H9 (cell line): ENCODE measurements around the gene EVI5L. TPM values are rescaled to one million over a fixed set of nuclear protein-coding genes. Genes with fewer than 3 reads are reported as not detected.

Experiments used
- DNase-seq: peaks from one replicate; pipeline ENCODE4 v3.0.0-alpha.2; 2017
- H2AFZ ChIP-seq: one replicate; pipeline ENCODE4 v1.6.1; 2013; ENCODE audit warnings: mild to moderate bottlenecking, low read length, control low read depth, moderate library complexity
- H2AK5ac ChIP-seq: 2 replicates; pipeline ENCODE4 v1.6.1; 2013; ENCODE audit warnings: low read length, control low read depth, mixed read lengths; ENCODE audit not compliant: insufficient read length
- H2BK120ac ChIP-seq: one replicate; pipeline ENCODE4 v1.6.1; 2013; ENCODE audit warnings: low read depth, mild to moderate bottlenecking, low read length, control low read depth, inconsistent platforms; ENCODE audit not compliant: poor library complexity, severe bottlenecking
- H2BK12ac ChIP-seq: 2 replicates; pipeline ENCODE4 v1.6.1; 2013; ENCODE audit warnings: low read length, control low read depth, mixed read lengths, low read depth; ENCODE audit not compliant: insufficient read length
- H2BK15ac ChIP-seq: 2 replicates; pipeline ENCODE4 v1.6.1; 2013; ENCODE audit warnings: low read depth, low read length, control low read depth
- H2BK20ac ChIP-seq: one replicate; pipeline ENCODE4 v1.6.1; 2013; ENCODE audit warnings: low read depth, mild to moderate bottlenecking, low read length, control low read depth, inconsistent platforms; ENCODE audit not compliant: poor library complexity, severe bottlenecking
- H2BK5ac ChIP-seq: 2 replicates; pipeline ENCODE4 v1.6.1; 2013; ENCODE audit warnings: low read length, control low read depth, mixed read lengths; ENCODE audit not compliant: insufficient read length
- H3K14ac ChIP-seq: 2 replicates; pipeline ENCODE4 v1.6.1; 2013; ENCODE audit warnings: low read length, control low read depth; ENCODE audit not compliant: insufficient read depth
- H3K18ac ChIP-seq: 2 replicates; pipeline ENCODE4 v1.6.1; 2013; ENCODE audit warnings: low read depth, mild to moderate bottlenecking, mixed read lengths, low read length, control low read depth; ENCODE audit not compliant: insufficient read length
- H3K23ac ChIP-seq: 2 replicates; pipeline ENCODE4 v1.6.1; 2013; ENCODE audit warnings: low read length, control low read depth, mixed read lengths, low read depth; ENCODE audit not compliant: insufficient read length
- H3K23me2 ChIP-seq: 2 replicates; pipeline ENCODE4 v1.6.1; 2013; ENCODE audit warnings: low read depth, mild to moderate bottlenecking, mixed read lengths, low read length, control low read depth; ENCODE audit not compliant: insufficient read length, poor library complexity, severe bottlenecking
- H3K27ac ChIP-seq: 2 replicates; pipeline ENCODE4 v1.5.1; 2013; ENCODE audit warnings: low read length, control low read depth, mixed read lengths, low read depth; ENCODE audit not compliant: insufficient read length
- H3K27me3 ChIP-seq: 2 replicates; pipeline ENCODE4 v1.6.1; 2013; ENCODE audit warnings: low read length, control low read depth, inconsistent platforms; ENCODE audit not compliant: insufficient read depth
- H3K4ac ChIP-seq: 2 replicates; pipeline ENCODE4 v1.6.1; 2013; ENCODE audit warnings: low read depth, mild to moderate bottlenecking, control low read depth, inconsistent platforms, low read length, moderate library complexity
- H3K4me1 ChIP-seq: 2 replicates; pipeline ENCODE4 v1.6.1; 2013; ENCODE audit warnings: low read length, control low read depth, inconsistent platforms; ENCODE audit not compliant: insufficient read depth
- H3K4me2 ChIP-seq: 2 replicates; pipeline ENCODE4 v1.6.1; 2013; ENCODE audit warnings: low read length, control low read depth, mixed read lengths; ENCODE audit not compliant: insufficient read length, insufficient read depth
- H3K56ac ChIP-seq: 2 replicates; pipeline ENCODE4 v1.6.1; 2013; ENCODE audit warnings: low read depth, mild to moderate bottlenecking, mixed read lengths, low read length, control low read depth; ENCODE audit not compliant: insufficient read length
- H3K79me1 ChIP-seq: 2 replicates; pipeline ENCODE4 v1.6.1; 2013; ENCODE audit warnings: low read depth, mild to moderate bottlenecking, moderate library complexity, low read length, control low read depth, inconsistent platforms; ENCODE audit not compliant: insufficient read depth, poor library complexity, severe bottlenecking
- H3K79me2 ChIP-seq: 2 replicates; pipeline ENCODE4 v1.6.1; 2013; ENCODE audit warnings: low read length, control low read depth, inconsistent platforms; ENCODE audit not compliant: insufficient read depth
- H3K9ac ChIP-seq: 2 replicates; pipeline ENCODE4 v1.6.1; 2013; ENCODE audit warnings: low read length, control low read depth, mixed read lengths; ENCODE audit not compliant: insufficient read length; ENCODE audit errors: extremely low read depth
- H3K9me3 ChIP-seq: one replicate; pipeline ENCODE4 v1.6.1; 2013; ENCODE audit warnings: low read depth, low read length, inconsistent platforms; ENCODE audit not compliant: control insufficient read depth
- H3T11ph ChIP-seq: one replicate; pipeline ENCODE4 v1.6.1; 2013; ENCODE audit warnings: mild to moderate bottlenecking, low read length, control low read depth, inconsistent platforms
- H4K20me1 ChIP-seq: one replicate; pipeline ENCODE4 v1.6.1; 2013; ENCODE audit not compliant: control insufficient read depth, insufficient read length, insufficient read depth
- H4K5ac ChIP-seq: 2 replicates; pipeline ENCODE4 v1.6.1; 2013; ENCODE audit warnings: low read depth, mild to moderate bottlenecking, mixed read lengths, low read length, control low read depth; ENCODE audit not compliant: insufficient read length
- H4K8ac ChIP-seq: replicated peaks from 2 replicates; pipeline ENCODE4 v1.6.1; 2013; ENCODE audit warnings: low read length, control low read depth, mixed read lengths, low read depth; ENCODE audit not compliant: insufficient read length
- H4K91ac ChIP-seq: 2 replicates; pipeline ENCODE4 v1.6.1; 2013; ENCODE audit warnings: low read depth, mild to moderate bottlenecking, moderate library complexity, mixed read lengths, low read length, control low read depth; ENCODE audit not compliant: insufficient read length
- H3K27ac Mint-ChIP-seq, 3 experiments: 2 replicates in 2 of 3; 3 replicates in 1 of 3; pipeline ENCODE4 v1.8.0; 2020 to 2021; ENCODE audit warnings: mixed read lengths in 3 of 3, mild to moderate bottlenecking in 1 of 3, moderate library complexity in 1 of 3
- H3K27me3 Mint-ChIP-seq: 2 replicates; pipeline ENCODE4 v1.8.0; 2021; ENCODE audit warnings: low read depth, mild to moderate bottlenecking, moderate library complexity, mixed read lengths
- H3K36me3 Mint-ChIP-seq, 3 experiments: 2 replicates in 2 of 3; 3 replicates in 1 of 3; pipeline ENCODE4 v1.8.0; 2020 to 2021; ENCODE audit warnings: low read depth in 3 of 3, mixed read lengths in 3 of 3; ENCODE audit not compliant: insufficient read depth in 1 of 3
- H3K4me1 Mint-ChIP-seq, 2 experiments: 2 replicates each; pipeline ENCODE4 v1.8.0; 2020; ENCODE audit warnings: mixed read lengths in 2 of 2
- H3K4me3 Mint-ChIP-seq, 2 experiments: 2 replicates in 1 of 2; 3 replicates in 1 of 2; pipeline ENCODE4 v1.8.0; 2020 to 2021; ENCODE audit warnings: mild to moderate bottlenecking in 2 of 2, mixed read lengths in 2 of 2, moderate library complexity in 1 of 2
- H3K9me3 Mint-ChIP-seq, 2 experiments: 2 replicates in 1 of 2; 3 replicates in 1 of 2; pipeline ENCODE4 v1.8.0; 2020; ENCODE audit warnings: mild to moderate bottlenecking in 2 of 2, mixed read lengths in 2 of 2, moderate library complexity in 1 of 2
- WGBS: extraction: QIAGEN DNeasy Blood & Tissue Kit; methylation state at CpG from one replicate; pipeline ENCODE4 v1.1.7; 2013; ENCODE audit warnings: missing lambda C conversion rate, low lambda C conversion rate, mixed read lengths; ENCODE audit not compliant: insufficient read length; ENCODE audit errors: extremely low coverage; 5-methylcytosine and 5-hydroxymethylcytosine counted together
- total RNA-seq: library from RNA; stranded (reverse); gene quantifications from 2 replicates; pipeline ENCODE4 v1.2.1, GENCODE V29; 2021
- TF ChIP-seq, protein P1 (sequence below): fragments of 200-600 bp; sonication (generic); conservative IDR thresholded peaks from 3 replicates; pipeline ENCODE4 v1.8.0; 2021; ENCODE audit warnings: antibody characterized with exemption, mild to moderate bottlenecking

The EVI5L gene
- total RNA-seq, 1 experiment from 2014 or later, result 7.1 TPM

DNA sequence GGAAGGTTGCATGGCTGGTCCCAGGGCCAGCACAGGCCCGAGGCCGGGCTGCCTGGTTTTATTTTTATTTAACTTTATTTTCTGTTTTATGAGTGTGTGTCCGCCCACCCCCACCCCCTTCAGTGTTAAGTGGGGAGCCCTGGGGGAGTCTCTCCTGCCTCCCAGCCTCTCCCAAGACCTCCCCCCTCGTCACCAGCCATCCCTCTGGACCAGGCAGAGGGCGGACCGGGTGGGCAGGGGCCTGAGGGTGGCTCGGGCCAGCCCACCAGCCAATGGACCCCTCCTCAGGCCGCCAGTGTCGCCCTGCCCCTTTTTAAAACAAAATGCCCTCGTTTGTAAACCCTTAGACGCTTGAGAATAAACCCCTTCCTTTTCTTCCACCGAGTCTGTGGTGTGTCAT lies 84.1 kb downstream of the EVI5L start:
- no CpG with 5 or more reads among the region's 12 CpGs for WGBS
- no peaks in the 10 kb centered on the region for H4K20me1 ChIP-seq
- H3K23me2 ChIP-seq, result peaks cover 12% of the 10 kb centered on the region
- H3K4ac ChIP-seq, result no peak overlapping the region
- H3K27ac ChIP-seq, result no peak overlapping the region
- H2AK5ac ChIP-seq, result no peak overlapping the region
- no peak overlapping the region for H2BK5ac ChIP-seq
- H3K4me2 ChIP-seq, result no peak overlapping the region
- no peak overlapping the region for H2AFZ ChIP-seq
- H3K27me3 ChIP-seq, result peaks cover 16% of the 10 kb centered on the region; the same call in 1 of the 2 replicates
- no peak overlapping the region for H2BK12ac ChIP-seq
- no peak overlapping the region for H4K5ac ChIP-seq
- H3K4me3 Mint-ChIP-seq, result no peak overlapping the region
- no peak overlapping the region for H3K14ac ChIP-seq
- no peak overlapping the region for H4K8ac ChIP-seq
- H3K79me2 ChIP-seq, result no peaks in the 10 kb centered on the region
- no peak overlapping the region for H4K91ac ChIP-seq
- no peak overlapping the region for H2BK15ac ChIP-seq
- no peak overlapping the region for H2BK120ac ChIP-seq
- no peaks in the 10 kb centered on the region for H3K9me3 Mint-ChIP-seq
- H2BK20ac ChIP-seq, result no peak overlapping the region
- H3K23ac ChIP-seq, result no peak overlapping the region
- H3K18ac ChIP-seq, result no peak overlapping the region
- TF ChIP-seq, protein P1, sequence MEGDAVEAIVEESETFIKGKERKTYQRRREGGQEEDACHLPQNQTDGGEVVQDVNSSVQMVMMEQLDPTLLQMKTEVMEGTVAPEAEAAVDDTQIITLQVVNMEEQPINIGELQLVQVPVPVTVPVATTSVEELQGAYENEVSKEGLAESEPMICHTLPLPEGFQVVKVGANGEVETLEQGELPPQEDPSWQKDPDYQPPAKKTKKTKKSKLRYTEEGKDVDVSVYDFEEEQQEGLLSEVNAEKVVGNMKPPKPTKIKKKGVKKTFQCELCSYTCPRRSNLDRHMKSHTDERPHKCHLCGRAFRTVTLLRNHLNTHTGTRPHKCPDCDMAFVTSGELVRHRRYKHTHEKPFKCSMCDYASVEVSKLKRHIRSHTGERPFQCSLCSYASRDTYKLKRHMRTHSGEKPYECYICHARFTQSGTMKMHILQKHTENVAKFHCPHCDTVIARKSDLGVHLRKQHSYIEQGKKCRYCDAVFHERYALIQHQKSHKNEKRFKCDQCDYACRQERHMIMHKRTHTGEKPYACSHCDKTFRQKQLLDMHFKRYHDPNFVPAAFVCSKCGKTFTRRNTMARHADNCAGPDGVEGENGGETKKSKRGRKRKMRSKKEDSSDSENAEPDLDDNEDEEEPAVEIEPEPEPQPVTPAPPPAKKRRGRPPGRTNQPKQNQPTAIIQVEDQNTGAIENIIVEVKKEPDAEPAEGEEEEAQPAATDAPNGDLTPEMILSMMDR, result no peak
- no peak overlapping the region for H3K56ac ChIP-seq
- no peak overlapping the region for H3K27ac Mint-ChIP-seq
- H3T11ph ChIP-seq, result no peak overlapping the region
- H3K9ac ChIP-seq, result no peak overlapping the region
- H3K36me3 Mint-ChIP-seq, result peaks cover 15 to 28% (median 24%) of the 10 kb centered on the region in 3 experiments; a peak in 6 of 7 replicates
- no peaks in the 10 kb centered on the region for H3K79me1 ChIP-seq
- peaks cover 11 to 16% of the 10 kb centered on the region in 2 experiments; a peak in 3 of 4 replicates for H3K4me1 Mint-ChIP-seq
- no peaks in the 10 kb centered on the region for H3K4me1 ChIP-seq
- no peak for DNase-seq
- peaks cover 47% of the 10 kb centered on the region for H3K27me3 Mint-ChIP-seq
- H3K9me3 ChIP-seq, result no peaks in the 10 kb centered on the region

Other genes starting within 250 kb of the EVI5L start
- 28.4 and 31.3 TPM in 2 replicates for gene CAMSAP3, start 234.4 kb upstream of the EVI5L start, total RNA-seq
- 48.0 and 50.6 TPM in 2 replicates for gene XAB2, start 200.7 kb upstream of the EVI5L start, total RNA-seq
- 129 and 143 TPM in 2 replicates for gene PET100, start 200.4 kb upstream of the EVI5L start, total RNA-seq
- not detected in 2 replicates for gene PCP2, start 196.5 kb upstream of the EVI5L start, total RNA-seq
- gene STXBP2, start 193.1 kb upstream of the EVI5L start, total RNA-seq, result 80.3 and 92.5 TPM in 2 replicates
- gene RETN, start 161.2 kb upstream of the EVI5L start, total RNA-seq, result not detected in 2 replicates
- gene MCEMP1, start 153.1 kb upstream of the EVI5L start, total RNA-seq, result 0.13 TPM in 1 of 2 replicates, not detected in the other
- gene TRAPPC5, start 149.4 kb upstream of the EVI5L start, total RNA-seq, result 77.4 and 87.8 TPM in 2 replicates
- not detected in 2 replicates for gene FCER2, start 128.1 kb upstream of the EVI5L start, total RNA-seq
- gene CLEC4G, start 98.1 kb upstream of the EVI5L start, total RNA-seq, result 0.26 TPM in 1 of 2 replicates, not detected in the other
- gene CD209, start 82.7 kb upstream of the EVI5L start, total RNA-seq, result not detected in 2 replicates
- gene CLEC4M, start 67.0 kb upstream of the EVI5L start, total RNA-seq, result not detected in 2 replicates
- gene PRR36, start 44.2 kb downstream of the EVI5L start, total RNA-seq, result 20.4 and 21.4 TPM in 2 replicates
- gene LRRC8E, start 58.3 kb downstream of the EVI5L start, total RNA-seq, result 4.6 and 4.8 TPM in 2 replicates
- 47.2 and 48.1 TPM in 2 replicates for gene MAP2K7, start 73.7 kb downstream of the EVI5L start, total RNA-seq
- 5.5 and 6.5 TPM in 2 replicates for gene TGFBR3L, start 84.6 kb downstream of the EVI5L start, total RNA-seq
- gene SNAPC2, start 90.1 kb downstream of the EVI5L start, total RNA-seq, result 17.1 and 17.8 TPM in 2 replicates
- gene CTXN1, start 95.9 kb downstream of the EVI5L start, total RNA-seq, result 22.7 and 24.5 TPM in 2 replicates
- 114 and 122 TPM in 2 replicates for gene TIMM44, start 113.4 kb downstream of the EVI5L start, total RNA-seq
- gene ELAVL1, start 175.4 kb downstream of the EVI5L start, total RNA-seq, result 147 and 149 TPM in 2 replicates
- gene CCL25, start 222.5 kb downstream of the EVI5L start, total RNA-seq, result not detected in 2 replicates